Ishikawa (cell line): Measurements from ENCODE around the gene CASD1.

Experiments used
- CREB1 ChIP-seq: IDR thresholded peaks from 2 replicates; pipeline ENCODE4 v1.6.1; 2012; ENCODE audit warnings: low read depth
- EGR1 ChIP-seq: IDR thresholded peaks from 2 replicates; pipeline ENCODE4 v1.6.1; 2012
- EP300 ChIP-seq: IDR thresholded peaks from 2 replicates; pipeline ENCODE4 v1.6.1; 2012; ENCODE audit warnings: borderline replicate concordance
- RAD21 ChIP-seq: IDR thresholded peaks from 2 replicates; pipeline ENCODE4 v1.6.1; 2012; ENCODE audit warnings: low read depth
- TAF1 ChIP-seq: IDR thresholded peaks from 2 replicates; pipeline ENCODE4 v1.6.1; 2012; ENCODE audit warnings: low read depth, mild to moderate bottlenecking
- TCF12 ChIP-seq: IDR thresholded peaks from 2 replicates; pipeline ENCODE4 v1.6.1; 2012; ENCODE audit warnings: low read depth
- TEAD4 ChIP-seq: IDR thresholded peaks from 2 replicates; pipeline ENCODE4 v1.6.1; 2012
- YY1 ChIP-seq: IDR thresholded peaks from 2 replicates; pipeline ENCODE4 v1.6.1; 2012; ENCODE audit warnings: low read depth
- ZBTB7A ChIP-seq: IDR thresholded peaks from 2 replicates; pipeline ENCODE4 v1.6.1; 2012; ENCODE audit warnings: low read depth
- TF ChIP-seq, protein P1 (sequence below): IDR thresholded peaks from 2 replicates; pipeline ENCODE4 v1.6.1; 2012
- TF ChIP-seq, protein P2 (sequence below): IDR thresholded peaks from 2 replicates; pipeline ENCODE4 v1.6.1; 2012; ENCODE audit warnings: low read depth, mild to moderate bottlenecking
- TF ChIP-seq, protein P3 (sequence below): IDR thresholded peaks from 2 replicates; pipeline ENCODE4 v1.6.1; 2012

DNA sequence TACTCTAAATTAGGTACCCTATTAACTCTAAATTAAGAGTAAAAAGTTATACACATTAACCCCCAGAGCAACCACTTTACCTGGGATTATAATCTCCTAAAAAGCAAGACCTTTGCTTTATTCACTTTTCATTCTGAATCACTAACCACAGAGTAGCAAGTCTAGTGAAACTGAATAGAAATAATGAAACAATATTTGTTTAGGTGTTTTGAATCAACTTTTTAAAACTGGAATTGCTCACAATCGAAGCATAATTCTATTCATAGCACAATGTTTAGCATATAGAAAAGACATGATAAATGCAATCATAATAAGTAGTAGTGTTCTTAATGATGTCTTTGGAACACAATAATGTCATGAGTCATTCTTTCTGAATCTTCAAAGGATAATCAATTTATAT lies 37.0 kb upstream of the CASD1 start:
- TF ChIP-seq ZBTB7A, result no peak
- TF ChIP-seq RAD21, result no peak
- TF ChIP-seq TEAD4, result no peak
- no peak for TF ChIP-seq EP300
- TF ChIP-seq EGR1, result no peak
- TF ChIP-seq, protein P1, sequence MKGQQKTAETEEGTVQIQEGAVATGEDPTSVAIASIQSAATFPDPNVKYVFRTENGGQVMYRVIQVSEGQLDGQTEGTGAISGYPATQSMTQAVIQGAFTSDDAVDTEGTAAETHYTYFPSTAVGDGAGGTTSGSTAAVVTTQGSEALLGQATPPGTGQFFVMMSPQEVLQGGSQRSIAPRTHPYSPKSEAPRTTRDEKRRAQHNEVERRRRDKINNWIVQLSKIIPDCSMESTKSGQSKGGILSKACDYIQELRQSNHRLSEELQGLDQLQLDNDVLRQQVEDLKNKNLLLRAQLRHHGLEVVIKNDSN, result no peak
- TF ChIP-seq YY1, result no peak
- no peak for TF ChIP-seq TCF12
- no peak for TF ChIP-seq CREB1
- TF ChIP-seq, protein P2, sequence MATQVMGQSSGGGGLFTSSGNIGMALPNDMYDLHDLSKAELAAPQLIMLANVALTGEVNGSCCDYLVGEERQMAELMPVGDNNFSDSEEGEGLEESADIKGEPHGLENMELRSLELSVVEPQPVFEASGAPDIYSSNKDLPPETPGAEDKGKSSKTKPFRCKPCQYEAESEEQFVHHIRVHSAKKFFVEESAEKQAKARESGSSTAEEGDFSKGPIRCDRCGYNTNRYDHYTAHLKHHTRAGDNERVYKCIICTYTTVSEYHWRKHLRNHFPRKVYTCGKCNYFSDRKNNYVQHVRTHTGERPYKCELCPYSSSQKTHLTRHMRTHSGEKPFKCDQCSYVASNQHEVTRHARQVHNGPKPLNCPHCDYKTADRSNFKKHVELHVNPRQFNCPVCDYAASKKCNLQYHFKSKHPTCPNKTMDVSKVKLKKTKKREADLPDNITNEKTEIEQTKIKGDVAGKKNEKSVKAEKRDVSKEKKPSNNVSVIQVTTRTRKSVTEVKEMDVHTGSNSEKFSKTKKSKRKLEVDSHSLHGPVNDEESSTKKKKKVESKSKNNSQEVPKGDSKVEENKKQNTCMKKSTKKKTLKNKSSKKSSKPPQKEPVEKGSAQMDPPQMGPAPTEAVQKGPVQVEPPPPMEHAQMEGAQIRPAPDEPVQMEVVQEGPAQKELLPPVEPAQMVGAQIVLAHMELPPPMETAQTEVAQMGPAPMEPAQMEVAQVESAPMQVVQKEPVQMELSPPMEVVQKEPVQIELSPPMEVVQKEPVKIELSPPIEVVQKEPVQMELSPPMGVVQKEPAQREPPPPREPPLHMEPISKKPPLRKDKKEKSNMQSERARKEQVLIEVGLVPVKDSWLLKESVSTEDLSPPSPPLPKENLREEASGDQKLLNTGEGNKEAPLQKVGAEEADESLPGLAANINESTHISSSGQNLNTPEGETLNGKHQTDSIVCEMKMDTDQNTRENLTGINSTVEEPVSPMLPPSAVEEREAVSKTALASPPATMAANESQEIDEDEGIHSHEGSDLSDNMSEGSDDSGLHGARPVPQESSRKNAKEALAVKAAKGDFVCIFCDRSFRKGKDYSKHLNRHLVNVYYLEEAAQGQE, result no peak
- TF ChIP-seq TAF1, result no peak
- TF ChIP-seq, protein P3, sequence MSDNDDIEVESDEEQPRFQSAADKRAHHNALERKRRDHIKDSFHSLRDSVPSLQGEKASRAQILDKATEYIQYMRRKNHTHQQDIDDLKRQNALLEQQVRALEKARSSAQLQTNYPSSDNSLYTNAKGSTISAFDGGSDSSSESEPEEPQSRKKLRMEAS, result no peak
